Left ventricle myocardium superior (tissue), 1 donor: Measurements from ENCODE around the gene SLC25A36. TPM values are rescaled to one million over a fixed set of nuclear protein-coding genes. Genes with fewer than 3 reads are reported as not detected.

Experiments used
- ATAC-seq: fragments of 200-7000 bp; cut with Tn5 transposase; one replicate; pipeline ENCODE4 v1.9.1; 2020; ENCODE audit warnings: mild to moderate bottlenecking, moderate library complexity
- DNase-seq: peaks from one replicate; pipeline ENCODE4 v3.0.0-alpha.2; 2020
- intact Hi-C: fragments of 100-400 bp; cut with micrococcal nuclease; formaldehyde crosslinking; loops from one replicate; pipeline ENCODE4 v1.11.0; 2022
- total RNA-seq: library from RNA; stranded (reverse); fragmentation: NEBNext Ultra II Directional; extraction: Animal tissue kit (Norgen Biotek cat#: 25700); gene quantifications from one replicate; pipeline ENCODE4 v1.2.1, GENCODE V29; 2021
- donor health status: DM: no; HTN: yes; CAD: no; lungs with severe emphysema.

Gene SLC25A36
- total RNA-seq, 1 donor from 2014 or later: 86.2 TPM

- no peak for ATAC-seq
- no peak for DNase-seq
- intact Hi-C loops: no loop called here
Measured at GRCh38 chr3:141020143-141020830, 78.7 kb downstream of the SLC25A36 start.

- ATAC-seq: no peak
- intact Hi-C loops: no loop called here
- no peak for DNase-seq
Measured at GRCh38 chr3:141021261-141021660, 79.6 kb downstream of the SLC25A36 start.

Other genes with a start within 250 kb of the SLC25A36 start
- 5.3 TPM for gene SPSB4, start 109.5 kb downstream of the SLC25A36 start, total RNA-seq